ENCODE data around the gene TMEM267. TPM values are rescaled to one million over a fixed set of nuclear protein-coding genes. Genes with fewer than 3 reads are reported as not detected.

Gene TMEM267
- total and polyA plus RNA-seq, 10 of the 15 experiments (the other 5 are each of a cell fraction or from before 2014, with no cell fraction given), result 7.7 to 37.3 (median 13.3) TPM

DNA sequence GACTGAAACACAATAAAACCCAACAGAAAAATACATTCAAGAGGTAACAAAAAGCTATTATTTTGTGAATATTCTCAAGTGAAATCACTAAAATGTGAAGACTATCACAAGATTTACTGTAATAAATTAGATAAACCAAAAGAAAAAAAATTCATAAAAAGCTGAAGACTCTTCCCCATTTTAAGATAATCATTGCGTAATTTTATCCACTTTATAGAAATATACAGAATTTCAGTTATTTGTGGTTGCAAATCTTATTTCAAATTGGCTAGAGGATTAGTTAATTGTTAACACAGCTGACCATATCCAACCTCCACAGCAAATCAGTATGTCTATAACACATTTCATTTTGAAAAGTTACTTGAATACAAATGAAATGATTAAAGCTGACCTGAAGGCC is 7.7 kb upstream of the TMEM267 start:
- POLR2A ChIA-PET, result no interaction called here

More for the DNA sequence above, 7.7 kb upstream of the TMEM267 start:
- RAD21 ChIA-PET (ENCODE audit: unreplicated experiment), result no interaction called here
- SMC1A ChIA-PET (ENCODE audit: uncharacterized antibody, unreplicated experiment), result no interaction called here
- TF ChIP-seq ZNF384 (IDR thresholded peaks at IDR 0.05; ENCODE audit: borderline replicate concordance, low read depth, low read length), result no peak
- TF ChIP-seq, protein P1, sequence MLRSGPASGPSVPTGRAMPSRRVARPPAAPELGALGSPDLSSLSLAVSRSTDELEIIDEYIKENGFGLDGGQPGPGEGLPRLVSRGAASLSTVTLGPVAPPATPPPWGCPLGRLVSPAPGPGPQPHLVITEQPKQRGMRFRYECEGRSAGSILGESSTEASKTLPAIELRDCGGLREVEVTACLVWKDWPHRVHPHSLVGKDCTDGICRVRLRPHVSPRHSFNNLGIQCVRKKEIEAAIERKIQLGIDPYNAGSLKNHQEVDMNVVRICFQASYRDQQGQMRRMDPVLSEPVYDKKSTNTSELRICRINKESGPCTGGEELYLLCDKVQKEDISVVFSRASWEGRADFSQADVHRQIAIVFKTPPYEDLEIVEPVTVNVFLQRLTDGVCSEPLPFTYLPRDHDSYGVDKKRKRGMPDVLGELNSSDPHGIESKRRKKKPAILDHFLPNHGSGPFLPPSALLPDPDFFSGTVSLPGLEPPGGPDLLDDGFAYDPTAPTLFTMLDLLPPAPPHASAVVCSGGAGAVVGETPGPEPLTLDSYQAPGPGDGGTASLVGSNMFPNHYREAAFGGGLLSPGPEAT (IDR thresholded peaks at IDR 0.05; ENCODE audit: low read depth), result no peak
- TF ChIP-seq PML (IDR thresholded peaks at IDR 0.05; ENCODE audit: low read length), result no peak
- TF ChIP-seq ETV6 (conservative IDR thresholded peaks at IDR 0.05 in 1 of 2, IDR thresholded peaks at IDR 0.05 in 1 of 2; ENCODE audit: borderline replicate concordance in 1 of 2, low read depth in 1 of 2), result no peak
- no peak for TF ChIP-seq MXI1 (IDR thresholded peaks at IDR 0.05; ENCODE audit: low read depth, low read length)
- TF ChIP-seq, protein P2, sequence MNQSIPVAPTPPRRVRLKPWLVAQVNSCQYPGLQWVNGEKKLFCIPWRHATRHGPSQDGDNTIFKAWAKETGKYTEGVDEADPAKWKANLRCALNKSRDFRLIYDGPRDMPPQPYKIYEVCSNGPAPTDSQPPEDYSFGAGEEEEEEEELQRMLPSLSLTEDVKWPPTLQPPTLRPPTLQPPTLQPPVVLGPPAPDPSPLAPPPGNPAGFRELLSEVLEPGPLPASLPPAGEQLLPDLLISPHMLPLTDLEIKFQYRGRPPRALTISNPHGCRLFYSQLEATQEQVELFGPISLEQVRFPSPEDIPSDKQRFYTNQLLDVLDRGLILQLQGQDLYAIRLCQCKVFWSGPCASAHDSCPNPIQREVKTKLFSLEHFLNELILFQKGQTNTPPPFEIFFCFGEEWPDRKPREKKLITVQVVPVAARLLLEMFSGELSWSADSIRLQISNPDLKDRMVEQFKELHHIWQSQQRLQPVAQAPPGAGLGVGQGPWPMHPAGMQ (IDR thresholded peaks at IDR 0.05; ENCODE audit: borderline replicate concordance), result no peak
- no peak for TF ChIP-seq POLR2AphosphoS2 (IDR thresholded peaks at IDR 0.05; ENCODE audit: low read depth, low read length)
- no peak for TF ChIP-seq PAX5 (IDR thresholded peaks at IDR 0.05; ENCODE audit: borderline replicate concordance, low read depth, low read length)
- TF ChIP-seq, protein P3, sequence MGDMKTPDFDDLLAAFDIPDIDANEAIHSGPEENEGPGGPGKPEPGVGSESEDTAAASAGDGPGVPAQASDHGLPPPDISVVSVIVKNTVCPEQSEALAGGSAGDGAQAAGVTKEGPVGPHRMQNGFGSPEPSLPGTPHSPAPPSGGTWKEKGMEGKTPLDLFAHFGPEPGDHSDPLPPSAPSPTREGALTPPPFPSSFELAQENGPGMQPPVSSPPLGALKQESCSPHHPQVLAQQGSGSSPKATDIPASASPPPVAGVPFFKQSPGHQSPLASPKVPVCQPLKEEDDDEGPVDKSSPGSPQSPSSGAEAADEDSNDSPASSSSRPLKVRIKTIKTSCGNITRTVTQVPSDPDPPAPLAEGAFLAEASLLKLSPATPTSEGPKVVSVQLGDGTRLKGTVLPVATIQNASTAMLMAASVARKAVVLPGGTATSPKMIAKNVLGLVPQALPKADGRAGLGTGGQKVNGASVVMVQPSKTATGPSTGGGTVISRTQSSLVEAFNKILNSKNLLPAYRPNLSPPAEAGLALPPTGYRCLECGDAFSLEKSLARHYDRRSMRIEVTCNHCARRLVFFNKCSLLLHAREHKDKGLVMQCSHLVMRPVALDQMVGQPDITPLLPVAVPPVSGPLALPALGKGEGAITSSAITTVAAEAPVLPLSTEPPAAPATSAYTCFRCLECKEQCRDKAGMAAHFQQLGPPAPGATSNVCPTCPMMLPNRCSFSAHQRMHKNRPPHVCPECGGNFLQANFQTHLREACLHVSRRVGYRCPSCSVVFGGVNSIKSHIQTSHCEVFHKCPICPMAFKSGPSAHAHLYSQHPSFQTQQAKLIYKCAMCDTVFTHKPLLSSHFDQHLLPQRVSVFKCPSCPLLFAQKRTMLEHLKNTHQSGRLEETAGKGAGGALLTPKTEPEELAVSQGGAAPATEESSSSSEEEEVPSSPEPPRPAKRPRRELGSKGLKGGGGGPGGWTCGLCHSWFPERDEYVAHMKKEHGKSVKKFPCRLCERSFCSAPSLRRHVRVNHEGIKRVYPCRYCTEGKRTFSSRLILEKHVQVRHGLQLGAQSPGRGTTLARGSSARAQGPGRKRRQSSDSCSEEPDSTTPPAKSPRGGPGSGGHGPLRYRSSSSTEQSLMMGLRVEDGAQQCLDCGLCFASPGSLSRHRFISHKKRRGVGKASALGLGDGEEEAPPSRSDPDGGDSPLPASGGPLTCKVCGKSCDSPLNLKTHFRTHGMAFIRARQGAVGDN (IDR thresholded peaks at IDR 0.05), result no peak
- CTCF ChIA-PET, result interaction anchor here (0.6 to 1.1 kb wide), 2 partner anchors 120 to 385 kb away, joined by 3 read pairs; no protein-coding TSS in a partner anchor
- Histone ChIP-seq H3K36me3 (ENCODE audit: control insufficient read depth in 2 of 2, insufficient read depth in 2 of 2, low read length in 1 of 2) (peaks cover 0 to 4% of the 10 kb centered on the region in 2 experiments; a peak in 1 of 4 replicates), H3K4me2 (ENCODE audit: control insufficient read depth, insufficient read depth) (no peak overlapping the region), H3K9me3 (replicated peaks; ENCODE audit: control insufficient read depth, insufficient read depth, low read length) (no peaks in the 10 kb centered on the region), H3K79me2 (ENCODE audit: control insufficient read depth, insufficient read depth, low read length) (no peaks in the 10 kb centered on the region), H3K4me1 (ENCODE audit: control insufficient read depth, insufficient read depth, low read length) (no peaks in the 10 kb centered on the region), H3K9ac (ENCODE audit: control insufficient read depth, insufficient read depth, low read length) (no peak overlapping the region), H3K4me3 (no peak overlapping the region), H3K27ac (ENCODE audit: control insufficient read depth, insufficient read depth) (no peak overlapping the region), H2AFZ (ENCODE audit: control insufficient read depth, low read depth, low read length) (no peak overlapping the region), H3K27me3 (replicated peaks in 1 of 2; ENCODE audit: control insufficient read depth in 2 of 2, insufficient read depth in 2 of 2, low read length in 1 of 2) (no peaks in the 10 kb centered on the region), H4K20me1 (ENCODE audit: control insufficient read depth, insufficient read depth) (no peaks in the 10 kb centered on the region)
- FAIRE-seq (no peak), ATAC-seq (no peak), DNase-seq (ENCODE audit: low read depth, low spot score) (no peak)
- in situ Hi-C loops (cut with MboI) (no loop called here), intact Hi-C loops (cut with micrococcal nuclease; ENCODE audit: unreplicated experiment) (no loop called here)
- BruUV-seq (replicated peaks), result no TSS peak
- WGBS (ENCODE audit: insufficient coverage, insufficient replicate concordance, low lambda C conversion rate, missing lambda C conversion rate), result 94% methylated on average over 1 of the region's 1 CpG

Data from GM12878 (cell line).